ENCODE measurements around the gene MIPOL1. TPM values are rescaled to one million over a fixed set of nuclear protein-coding genes. Genes with fewer than 3 reads are reported as not detected.
A peak's percentile ranks its signal among the peaks of the same experiment; 100 is the strongest.

The MIPOL1 gene
- total and polyA plus RNA-seq, 2 of the 13 experiments (the other 11 are each of a cell fraction or from before 2014, with no cell fraction given) = 8.6 to 34.2 TPM

GRCh38 chr14:37483672-37484071, 285.9 kb downstream of the MIPOL1 start (continued):
- TF ChIP-seq TCF12 (IDR thresholded peaks at IDR 0.05) (no peak), TCF12 (CRISPR knock-in tag; IDR thresholded peaks at IDR 0.05) (no peak), SRSF1 (optimal IDR thresholded peaks at IDR 0.05; ENCODE audit: low read depth, low read length) (no peak), JUND (CRISPR knock-in tag; IDR thresholded peaks at IDR 0.05) (no peak), ZFP90 (CRISPR knock-in tag; IDR thresholded peaks at IDR 0.05; ENCODE audit: borderline replicate concordance) (no peak), NFIC (IDR thresholded peaks at IDR 0.05; ENCODE audit: low read length) (no peak), ZSCAN29 (CRISPR knock-in tag; conservative IDR thresholded peaks at IDR 0.05) (no peak), DRAP1 (CRISPR knock-in tag; IDR thresholded peaks at IDR 0.05) (no peak), RFXANK (CRISPR knock-in tag; IDR thresholded peaks at IDR 0.05) (no peak), PRPF4 (IDR thresholded peaks at IDR 0.05; ENCODE audit: low read depth, low read length, poor library complexity, severe bottlenecking) (no peak), SRSF9 (IDR thresholded peaks at IDR 0.05; ENCODE audit: borderline replicate concordance, insufficient read depth, low read depth, low read length, poor library complexity, severe bottlenecking) (no peak), TARDBP (CRISPR knock-in tag; IDR thresholded peaks at IDR 0.05) (no peak), THAP9 (CRISPR knock-in tag; IDR thresholded peaks at IDR 0.05; ENCODE audit: borderline replicate concordance) (no peak), IRF1 (CRISPR knock-in tag; IDR thresholded peaks at IDR 0.05; ENCODE audit: low read depth) (no peak), ZBTB42 (CRISPR knock-in tag; IDR thresholded peaks at IDR 0.05) (no peak), IKZF1 (IDR thresholded peaks at IDR 0.05) (no peak), POGZ (CRISPR knock-in tag; IDR thresholded peaks at IDR 0.05) (peak; percentile 64; the same call in 1 of the 2 replicates), ZNF549 (CRISPR knock-in tag; IDR thresholded peaks at IDR 0.05) (no peak), CREM (IDR thresholded peaks at IDR 0.05) (no peak), CREM (CRISPR knock-in tag; IDR thresholded peaks at IDR 0.05) (no peak), MNT (IDR thresholded peaks at IDR 0.05) (no peak), GLMP (CRISPR knock-in tag; IDR thresholded peaks at IDR 0.05; ENCODE audit: borderline replicate concordance) (no peak), NFKB2 (CRISPR knock-in tag; IDR thresholded peaks at IDR 0.05; ENCODE audit: borderline replicate concordance) (no peak), RFX5 (IDR thresholded peaks at IDR 0.05; ENCODE audit: low read depth, low read length) (no peak)
